MCF 10A (cell line): ENCODE measurements around the gene MRPS18A. TPM values are rescaled to one million over a fixed set of nuclear protein-coding genes. Genes with fewer than 3 reads are reported as not detected.
"Not testable (repeated sequence)": the region's sequence is repeated elsewhere in the genome, so short reads cannot be mapped to it uniquely, and the experiment has no call there.

Experiments
- BruUV-seq: library from RNA; stranded (reverse); fragments of 400-500 nt; replicated peaks from 2 replicates; lab custom pipeline; 2021; lab: Mats Ljungman, UMichigan
- CTCF ChIA-PET: fragments of 300-600 bp; sonication (Branson Sonifier 250); formaldehyde crosslinking; extraction: SDS; loops from one replicate; lab custom pipeline; 2021; ENCODE audit warnings: antibody characterized with exemption, inconsistent platforms; lab: Yijun Ruan, JAX
- POLR2A ChIA-PET: fragments of 300-600, 350-650 bp; sonication (Branson Sonifier 250); formaldehyde crosslinking; extraction: SDS; loops from one replicate; lab custom pipeline; 2020; ENCODE audit warnings: antibody characterized with exemption, inconsistent platforms; lab: Yijun Ruan, JAX
- DNase-seq: peaks from one replicate; pipeline ENCODE4 v3.0.0-alpha.2; 2018; ENCODE audit not compliant: unreplicated experiment
- H3K27ac Mint-ChIP-seq: one replicate; pipeline ENCODE4 v1.8.0; 2022; ENCODE audit warnings: mild to moderate bottlenecking, low read depth, mixed read lengths; ENCODE audit not compliant: unreplicated experiment
- H3K27me3 Mint-ChIP-seq: one replicate; pipeline ENCODE4 v1.8.0; 2022; ENCODE audit warnings: mixed read lengths; ENCODE audit not compliant: insufficient read depth, unreplicated experiment
- H3K36me3 Mint-ChIP-seq: one replicate; pipeline ENCODE4 v1.8.0; 2022; ENCODE audit warnings: mild to moderate bottlenecking, moderate library complexity, mixed read lengths; ENCODE audit not compliant: insufficient read depth, unreplicated experiment
- H3K4me1 Mint-ChIP-seq: one replicate; pipeline ENCODE4 v1.8.0; 2022; ENCODE audit warnings: mixed read lengths; ENCODE audit not compliant: insufficient read depth, unreplicated experiment
- H3K4me3 Mint-ChIP-seq: one replicate; pipeline ENCODE4 v1.8.0; 2022; ENCODE audit warnings: mild to moderate bottlenecking, moderate library complexity, mixed read lengths; ENCODE audit not compliant: unreplicated experiment
- H3K9me3 Mint-ChIP-seq: one replicate; pipeline ENCODE4 v1.8.0; 2022; ENCODE audit warnings: mixed read lengths; ENCODE audit not compliant: unreplicated experiment
- intact Hi-C: fragments of 100-400 bp; cut with micrococcal nuclease; formaldehyde crosslinking; loops from 2 replicates; pipeline ENCODE4 v1.14.1; 2022
- total RNA-seq: library from RNA; stranded (reverse); gene quantifications from 2 replicates; pipeline ENCODE4 v1.2.3, GENCODE V29; 2022
- TF ChIP-seq, protein P1 (sequence below): fragments of 200-600 bp; IDR thresholded peaks from one replicate; pipeline ENCODE4 v1.8.0; 2022; ENCODE audit warnings: antibody characterized with exemption, mild to moderate bottlenecking; ENCODE audit not compliant: unreplicated experiment

Gene MRPS18A
- total RNA-seq, 1 experiment from 2014 or later = 69.1 TPM

DNA sequence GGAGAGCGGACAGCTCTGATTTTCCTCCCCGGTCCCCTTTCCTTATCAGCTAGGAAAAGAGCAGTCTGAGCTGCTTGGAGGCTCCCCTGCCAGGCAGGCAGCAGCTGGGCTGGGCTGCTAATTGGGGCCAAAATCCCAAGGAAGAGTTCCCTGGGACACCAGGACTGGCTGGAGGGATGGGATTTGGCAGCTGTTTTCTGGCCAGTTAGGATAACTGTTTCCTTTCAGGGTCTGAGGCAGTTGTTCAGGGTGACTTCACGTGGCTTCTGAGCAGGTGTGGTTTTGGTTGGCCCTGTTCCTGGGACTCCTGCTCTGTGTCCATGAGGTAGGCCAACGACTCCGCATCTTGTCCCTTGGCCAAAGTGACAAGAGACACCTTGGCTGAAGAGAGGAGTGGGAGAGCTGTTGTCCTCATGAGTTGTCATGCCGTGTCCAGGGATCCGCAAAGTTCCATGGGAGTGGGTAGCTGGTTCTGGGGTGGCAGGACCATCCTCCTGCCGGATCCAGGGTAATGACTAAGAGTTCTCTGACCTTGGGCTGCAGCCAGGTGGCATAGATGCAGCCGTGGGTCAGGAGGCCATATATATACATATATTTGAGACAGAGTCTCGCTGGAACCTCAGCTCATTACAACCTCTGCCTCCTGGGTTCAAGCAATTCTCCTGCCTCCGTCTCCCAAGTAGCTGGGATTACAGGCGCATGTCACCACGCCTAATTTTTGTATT, 21.2 kb downstream of the MRPS18A start:
- H3K4me1 Mint-ChIP-seq = peaks cover 30% of the 10 kb centered on the region
- no TSS peak for BruUV-seq
- H3K27me3 Mint-ChIP-seq = no peaks in the 10 kb centered on the region
- H3K27ac Mint-ChIP-seq = no peak overlapping the region
- intact Hi-C loops = loop anchor here (2.0 to 5.0 kb wide), 3 partner anchors 34 to 108 kb away; no protein-coding TSS in a partner anchor
- POLR2A ChIA-PET = interaction anchor here (0.8 to 10.0 kb wide), 10 partner anchors 10 to 413 kb away, joined by 3 to 80 read pairs (median 6); partner anchors contain the start of genes MRPS18A and VEGFA
- no peak for DNase-seq
- TF ChIP-seq, protein P1, sequence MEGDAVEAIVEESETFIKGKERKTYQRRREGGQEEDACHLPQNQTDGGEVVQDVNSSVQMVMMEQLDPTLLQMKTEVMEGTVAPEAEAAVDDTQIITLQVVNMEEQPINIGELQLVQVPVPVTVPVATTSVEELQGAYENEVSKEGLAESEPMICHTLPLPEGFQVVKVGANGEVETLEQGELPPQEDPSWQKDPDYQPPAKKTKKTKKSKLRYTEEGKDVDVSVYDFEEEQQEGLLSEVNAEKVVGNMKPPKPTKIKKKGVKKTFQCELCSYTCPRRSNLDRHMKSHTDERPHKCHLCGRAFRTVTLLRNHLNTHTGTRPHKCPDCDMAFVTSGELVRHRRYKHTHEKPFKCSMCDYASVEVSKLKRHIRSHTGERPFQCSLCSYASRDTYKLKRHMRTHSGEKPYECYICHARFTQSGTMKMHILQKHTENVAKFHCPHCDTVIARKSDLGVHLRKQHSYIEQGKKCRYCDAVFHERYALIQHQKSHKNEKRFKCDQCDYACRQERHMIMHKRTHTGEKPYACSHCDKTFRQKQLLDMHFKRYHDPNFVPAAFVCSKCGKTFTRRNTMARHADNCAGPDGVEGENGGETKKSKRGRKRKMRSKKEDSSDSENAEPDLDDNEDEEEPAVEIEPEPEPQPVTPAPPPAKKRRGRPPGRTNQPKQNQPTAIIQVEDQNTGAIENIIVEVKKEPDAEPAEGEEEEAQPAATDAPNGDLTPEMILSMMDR = no peak
- H3K4me3 Mint-ChIP-seq = no peak overlapping the region
- CTCF ChIA-PET = interaction anchor here (0.6 to 5.9 kb wide), 26 partner anchors 9 to 578 kb away, joined by 3 to 58 read pairs (median 5); partner anchors contain the start of genes MRPS18A and VEGFA
- no peaks in the 10 kb centered on the region for H3K9me3 Mint-ChIP-seq
- H3K36me3 Mint-ChIP-seq = peaks cover 25% of the 10 kb centered on the region

DNA sequence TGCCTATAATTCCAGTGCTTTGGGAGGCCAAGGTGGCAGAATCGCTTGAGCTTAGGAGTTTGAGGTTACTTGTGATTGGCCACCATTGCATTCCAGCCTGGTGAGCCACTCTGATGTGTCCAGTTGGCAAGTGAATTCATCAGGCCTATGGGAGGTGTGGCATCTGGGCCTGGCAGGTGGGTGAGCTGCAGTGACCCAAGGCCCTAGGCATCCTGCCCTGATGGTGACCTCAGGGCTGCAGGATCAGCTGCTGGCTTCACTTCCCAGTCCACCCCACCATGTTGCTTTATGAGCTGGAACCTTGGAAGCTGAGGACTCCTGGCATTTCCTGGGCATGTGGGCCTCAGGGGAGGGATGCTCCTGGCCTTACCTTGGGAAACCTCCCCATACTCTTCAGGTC, 22.2 kb downstream of the MRPS18A start:
- CTCF ChIA-PET = interaction anchor here (0.6 to 5.9 kb wide), 14 partner anchors 8 to 552 kb away, joined by 3 to 58 read pairs (median 6); partner anchors contain the start of genes MAD2L1BP and MRPS18A

DNA sequence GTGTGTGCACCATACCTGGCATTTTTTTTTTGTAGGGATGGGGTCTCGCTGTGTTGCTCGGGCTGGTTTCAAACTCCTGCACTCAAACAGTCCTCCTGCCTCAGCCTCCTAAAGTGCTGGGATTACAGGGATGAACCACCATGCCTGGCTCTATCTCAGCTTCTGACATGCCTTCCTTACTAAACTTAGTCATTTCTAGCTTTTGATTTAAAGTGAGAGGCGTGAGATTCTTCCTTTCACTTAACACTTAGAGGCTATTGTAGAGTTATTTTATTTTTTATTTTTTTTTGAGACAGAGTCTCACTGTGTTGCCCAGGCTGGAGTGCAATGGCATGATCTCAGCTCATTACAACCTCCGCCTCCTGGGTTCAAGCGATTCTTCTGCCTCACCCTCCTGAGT, 24.6 kb downstream of the MRPS18A start:
- BruUV-seq, POLR2A ChIA-PET, intact Hi-C loops, H3K27me3 Mint-ChIP-seq, H3K4me3 Mint-ChIP-seq, H3K27ac Mint-ChIP-seq, DNase-seq, H3K9me3 Mint-ChIP-seq, CTCF ChIA-PET: not testable (repeated sequence)
- H3K4me1 Mint-ChIP-seq = peaks cover 20% of the 10 kb centered on the region
- H3K36me3 Mint-ChIP-seq = peaks cover 21% of the 10 kb centered on the region

More for the DNA sequence above, 22.2 kb downstream of the MRPS18A start:
- peak; percentile 30 for DNase-seq
- Mint-ChIP-seq H3K27me3 (no peaks in the 10 kb centered on the region), H3K4me1 (peaks cover 30% of the 10 kb centered on the region), H3K9me3 (no peaks in the 10 kb centered on the region), H3K4me3 (no peak overlapping the region), H3K36me3 (peaks cover 27% of the 10 kb centered on the region), H3K27ac (no peak overlapping the region)
- TF ChIP-seq, protein P1 = no peak
- intact Hi-C loops = loop anchor here (5.0 kb wide), 2 partner anchors 33 to 37 kb away; no protein-coding TSS in a partner anchor
- POLR2A ChIA-PET = interaction anchor here (0.7 to 10.0 kb wide), 6 partner anchors 22 to 109 kb away, joined by 3 to 80 read pairs (median 11); partner anchors contain the start of genes GTPBP2 and MRPS18A
- BruUV-seq = no TSS peak

DNA sequence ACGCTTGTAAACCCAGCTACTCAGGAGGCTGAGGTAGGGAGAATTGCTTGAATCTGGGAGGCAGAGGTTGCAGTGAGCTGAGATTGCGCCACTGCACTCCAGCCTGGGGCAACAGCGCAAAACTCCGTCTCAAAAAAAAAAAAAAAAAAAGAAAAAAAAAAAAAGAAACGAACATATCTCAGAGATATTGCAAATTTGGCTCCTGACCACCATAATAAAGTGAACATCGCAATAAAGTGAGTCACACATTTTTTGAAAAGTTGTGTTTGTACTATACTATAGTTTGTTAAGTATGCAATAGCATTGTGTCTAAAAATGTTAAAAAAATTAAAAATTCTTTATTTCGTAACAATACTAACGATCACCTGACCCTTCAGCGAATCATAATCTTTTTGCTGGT, 29.4 kb downstream of the MRPS18A start:
- H3K36me3 Mint-ChIP-seq = peaks cover 5% of the 10 kb centered on the region
- no peaks in the 10 kb centered on the region for H3K9me3 Mint-ChIP-seq
- H3K27me3 Mint-ChIP-seq = no peaks in the 10 kb centered on the region
- TF ChIP-seq, protein P1 = no peak
- H3K4me1 Mint-ChIP-seq = no peaks in the 10 kb centered on the region
- H3K27ac Mint-ChIP-seq = no peak overlapping the region
- intact Hi-C loops = no loop called here
- BruUV-seq = no TSS peak
- no peak overlapping the region for H3K4me3 Mint-ChIP-seq
- ChIA-PET CTCF (interaction anchor here (0.7 to 2.9 kb wide), 3 partner anchors 9 to 503 kb away, joined by 3 to 19 read pairs (median 3); no protein-coding TSS in a partner anchor), POLR2A (interaction anchor here (0.6 to 1.1 kb wide), 2 partner anchors 30 to 39 kb away, joined by 4 read pairs; partner anchors contain the start of gene MRPS18A)
- DNase-seq = peak; percentile 62
